SW480 (cell line): ENCODE measurements around the gene GNPTG.
A peak's percentile ranks its signal among the peaks of the same experiment; 100 is the strongest.

Source experiments
- DNase-seq: peaks from one replicate; pipeline ENCODE4 v3.0.0-alpha.2; 2016; ENCODE audit warnings: low spot score

GNPTG gene

DNA sequence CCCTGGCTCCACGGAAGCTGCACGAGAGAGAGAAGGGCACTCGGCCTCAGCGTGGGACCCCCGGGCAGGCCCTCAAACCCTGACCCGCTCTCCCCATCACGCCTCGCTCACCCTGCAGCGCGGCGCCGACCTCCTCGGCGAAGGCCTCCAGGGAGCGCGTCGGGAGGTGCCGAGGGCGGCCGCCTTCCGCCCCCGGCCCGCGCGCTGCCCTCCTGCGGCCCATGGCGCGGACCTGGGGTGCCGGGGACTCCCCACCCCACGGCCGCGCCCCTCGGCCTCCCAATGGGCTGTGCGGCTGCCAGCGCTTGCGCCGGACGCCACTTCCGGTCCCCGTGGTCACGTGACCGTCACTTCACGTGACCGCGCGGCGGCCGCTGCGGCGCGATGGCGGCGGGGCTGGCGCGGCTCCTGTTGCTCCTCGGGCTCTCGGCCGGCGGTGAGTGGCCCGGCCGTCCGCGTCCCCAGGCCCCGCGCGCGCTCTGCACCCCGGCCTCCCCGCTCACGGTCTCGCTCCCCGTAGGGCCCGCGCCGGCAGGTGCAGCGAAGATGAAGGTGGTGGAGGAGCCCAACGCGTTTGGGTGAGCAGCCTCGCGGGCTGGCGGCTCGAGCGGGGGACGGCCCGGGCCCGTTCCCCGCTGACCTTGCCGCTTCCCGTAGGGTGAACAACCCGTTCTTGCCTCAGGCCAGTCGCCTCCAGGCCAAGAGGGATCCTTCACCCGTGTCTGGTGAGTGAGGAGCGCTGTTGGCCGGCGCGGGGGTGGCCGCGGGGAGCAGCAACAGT lies at the start of gene GNPTG, which contains the start of gene TSR3:
GNPTG (plus strand) TSS at position 350 of the 781 bp plus-strand sequence; CDS start at position 385, 35 bp downstream.
TSR3 (minus strand) TSS at position 297 of the 781 bp plus-strand sequence; CDS start at position 223, 74 bp downstream.
- DNase-seq, result peak; percentile 77

DNA sequence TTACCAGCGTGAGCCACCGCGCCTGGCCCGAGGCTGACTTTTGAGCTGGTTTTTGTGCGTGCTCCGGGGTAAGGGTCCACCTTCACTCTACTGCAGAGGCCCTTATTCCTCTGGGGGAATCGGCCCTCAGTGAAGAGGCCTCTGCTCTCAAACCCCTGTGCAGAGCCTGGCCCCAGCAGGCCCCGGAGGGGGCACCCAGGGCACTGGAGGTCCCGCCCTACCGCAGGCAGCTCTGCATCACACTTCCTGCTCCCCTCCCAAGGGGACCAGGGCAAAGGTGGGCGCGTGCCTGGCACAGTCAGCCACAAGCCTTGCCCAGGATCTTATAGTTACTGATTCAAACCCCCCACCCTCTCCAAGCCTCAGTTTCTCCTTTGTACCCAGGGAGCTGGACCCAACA lies 45.9 kb upstream of the GNPTG start:
- no peak for DNase-seq

DNA sequence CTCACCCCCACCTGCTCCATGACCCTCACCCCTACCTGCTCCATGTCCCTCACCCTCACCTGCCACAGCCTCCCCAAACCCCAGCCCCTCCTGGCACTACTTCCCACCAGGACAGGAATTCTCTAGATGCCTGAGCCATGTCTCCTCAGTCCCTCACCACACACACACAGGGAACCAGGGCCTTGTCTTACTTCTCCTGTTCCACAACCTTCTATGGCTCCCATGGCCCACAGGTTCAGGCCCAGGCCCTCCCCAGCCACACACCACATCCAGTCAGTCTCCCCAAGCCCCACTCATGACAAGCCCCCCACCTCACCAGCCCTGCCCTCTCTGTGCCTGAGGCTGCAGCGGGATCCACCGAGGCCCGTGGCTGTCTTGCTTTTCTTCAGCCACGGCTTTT lies 45.4 kb upstream of the GNPTG start:
- DNase-seq, result no peak

DNA sequence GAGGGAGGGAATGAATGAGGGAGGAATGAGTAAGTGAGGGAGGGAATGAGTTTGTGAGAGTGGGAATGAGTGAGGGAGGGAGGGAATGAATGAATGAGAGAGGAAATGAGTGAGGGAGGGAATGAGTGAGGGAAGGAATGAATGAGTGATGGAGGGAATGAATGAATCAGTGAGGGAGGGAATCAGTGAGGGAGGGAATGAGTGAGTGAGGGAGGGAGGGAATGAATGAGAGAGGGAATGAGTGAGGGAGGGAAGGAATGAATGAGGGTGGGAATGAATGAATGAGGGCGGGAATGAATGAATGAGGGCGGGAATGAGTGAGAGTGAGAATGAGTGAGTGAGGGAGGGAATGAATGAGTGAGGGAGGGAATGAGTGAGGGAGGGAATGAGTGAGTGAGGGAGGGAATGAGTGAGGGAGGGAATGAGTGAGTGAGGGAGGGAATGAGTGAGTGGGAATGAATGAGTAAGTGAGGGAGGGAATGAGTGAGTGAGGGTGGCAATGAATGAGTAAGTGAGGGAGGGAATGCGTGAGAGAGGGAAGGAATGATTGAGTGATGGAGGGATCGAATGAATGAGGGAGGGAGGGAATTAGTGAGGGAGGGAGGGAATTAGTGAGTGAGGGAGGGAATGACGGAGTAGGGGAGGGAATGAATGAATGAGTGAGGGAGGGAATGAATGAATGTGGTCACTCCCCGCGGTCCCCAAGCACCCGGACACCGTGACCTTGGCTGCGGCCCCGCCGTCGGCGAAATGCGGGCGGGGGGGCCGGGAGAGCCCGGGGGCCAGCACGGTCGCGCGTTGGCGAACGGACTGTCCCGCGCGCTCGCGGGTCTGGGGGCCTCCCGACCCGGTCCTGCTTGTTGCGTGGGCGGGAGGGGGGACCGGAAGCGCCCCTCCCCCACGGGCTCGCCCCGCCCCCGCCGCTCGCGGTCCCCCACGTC lies 43.4 kb upstream of the GNPTG start:
- DNase-seq, result peak; percentile 79

DNA sequence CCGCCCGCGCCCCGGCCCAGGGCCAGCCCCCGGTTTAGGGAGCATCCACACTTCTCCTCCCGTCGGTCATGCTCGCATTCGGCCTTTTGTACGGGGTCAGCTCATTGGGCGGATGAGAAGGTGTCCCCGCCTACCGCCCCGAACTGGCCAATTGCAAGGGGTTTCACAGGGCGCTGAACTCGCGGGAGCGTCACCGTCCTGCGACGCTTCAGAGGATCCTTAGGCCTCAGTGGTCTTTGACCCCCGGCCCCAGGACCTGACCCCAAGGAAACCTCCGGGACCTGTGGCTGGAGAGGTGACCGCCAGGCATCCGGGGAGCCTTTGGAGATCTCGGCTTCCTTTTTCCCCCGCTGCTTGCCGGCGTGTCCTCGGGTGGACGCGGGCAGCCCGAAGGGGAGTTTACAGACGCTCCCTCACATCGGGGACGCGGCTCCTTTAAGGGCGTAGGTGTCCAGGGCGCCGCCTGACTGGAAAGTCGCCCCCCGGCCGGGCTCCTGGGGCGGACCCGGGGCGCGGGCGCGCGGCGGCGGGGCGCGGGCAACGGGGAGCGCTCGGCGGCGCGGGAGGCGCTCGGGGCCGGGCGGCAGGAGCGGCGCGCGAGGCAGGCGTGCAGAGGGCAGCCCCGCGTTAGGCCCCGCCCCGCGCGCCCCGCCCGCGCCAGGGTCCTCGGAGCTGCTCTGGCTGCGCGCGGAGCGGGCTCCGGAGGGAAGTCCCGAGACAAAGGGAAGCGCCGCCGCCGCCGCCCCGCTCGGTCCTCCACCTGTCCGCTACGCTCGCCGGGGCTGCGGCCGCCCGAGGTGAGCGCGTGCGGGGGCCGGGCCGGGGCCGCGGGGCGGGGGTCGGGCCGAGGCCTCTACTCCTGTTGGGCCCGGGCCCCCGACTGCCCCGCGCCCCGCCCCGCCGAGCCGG lies 42.5 kb upstream of the GNPTG start, which contains the start of gene UBE2I:
UBE2I (plus strand) TSS at position 660 of the 909 bp plus-strand sequence. CDS start 4,395 bp downstream, outside the sequence.
- peak; percentile 94 for DNase-seq

DNA sequence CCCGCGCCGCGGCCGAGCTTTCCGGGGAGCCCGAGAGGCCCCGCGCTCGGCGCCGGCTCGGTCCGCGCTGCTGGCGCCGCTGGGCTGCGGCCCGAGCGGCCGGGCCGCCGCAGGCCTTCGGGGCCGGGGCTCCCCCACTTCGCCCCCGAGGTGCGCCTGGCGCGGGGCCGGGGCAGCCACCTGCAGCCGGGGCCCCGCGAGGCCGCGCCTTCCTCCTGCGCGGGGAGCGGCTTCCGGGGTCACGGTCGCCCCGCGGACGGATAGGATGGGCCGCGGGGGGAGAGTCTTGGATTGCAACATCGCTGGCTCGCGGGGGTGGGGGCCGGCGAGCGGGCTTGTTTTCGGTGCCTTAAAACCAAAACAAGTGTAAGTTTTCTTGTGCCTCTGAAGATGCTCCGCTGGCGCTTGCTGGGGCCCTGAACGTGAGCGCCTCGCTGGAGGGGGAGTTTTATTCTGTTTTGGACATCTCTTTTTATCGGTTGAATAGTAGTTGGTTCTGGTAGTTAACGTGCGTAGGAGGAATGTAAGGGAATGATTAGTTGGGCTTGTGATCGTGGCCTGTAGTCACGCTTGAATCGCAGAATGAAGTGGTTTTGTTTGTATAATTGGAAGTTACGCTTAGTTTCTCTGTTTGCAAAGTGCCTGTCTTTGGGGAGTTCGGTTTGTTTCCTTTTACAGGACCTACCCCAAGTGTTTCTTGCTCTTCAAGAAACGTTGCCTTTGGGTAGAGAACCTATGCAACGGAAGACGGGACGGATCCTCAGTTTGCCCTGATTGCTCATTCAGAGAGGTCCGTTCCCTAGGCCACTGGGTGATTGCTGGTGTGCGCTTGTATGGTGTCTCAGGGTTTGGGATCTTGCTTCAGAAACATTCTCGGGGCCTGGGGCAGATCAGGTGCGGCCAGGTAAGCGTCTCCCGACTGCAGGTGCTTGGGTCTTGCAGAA lies 41.6 kb upstream of the GNPTG start:
- DNase-seq, result no peak

DNA sequence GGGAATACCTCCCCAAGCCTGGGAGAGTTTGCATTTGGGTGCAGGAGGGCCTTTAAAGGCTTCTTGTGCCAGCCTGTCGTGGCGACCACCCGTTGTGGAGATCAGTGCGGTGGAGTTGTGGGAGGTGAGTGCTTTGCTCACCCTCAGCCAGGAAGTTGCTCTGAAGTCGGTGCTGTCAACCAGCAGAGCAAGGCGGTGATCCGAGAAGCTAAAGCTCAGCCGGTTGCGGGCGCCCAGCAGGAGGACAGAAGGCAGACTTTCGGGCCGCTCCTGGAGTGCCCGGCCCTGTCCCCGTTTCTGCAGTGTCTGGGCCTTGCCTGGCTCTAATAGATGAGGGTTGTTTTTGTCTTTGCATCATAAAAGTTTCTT lies 40.9 kb upstream of the GNPTG start:
- no peak for DNase-seq

DNA sequence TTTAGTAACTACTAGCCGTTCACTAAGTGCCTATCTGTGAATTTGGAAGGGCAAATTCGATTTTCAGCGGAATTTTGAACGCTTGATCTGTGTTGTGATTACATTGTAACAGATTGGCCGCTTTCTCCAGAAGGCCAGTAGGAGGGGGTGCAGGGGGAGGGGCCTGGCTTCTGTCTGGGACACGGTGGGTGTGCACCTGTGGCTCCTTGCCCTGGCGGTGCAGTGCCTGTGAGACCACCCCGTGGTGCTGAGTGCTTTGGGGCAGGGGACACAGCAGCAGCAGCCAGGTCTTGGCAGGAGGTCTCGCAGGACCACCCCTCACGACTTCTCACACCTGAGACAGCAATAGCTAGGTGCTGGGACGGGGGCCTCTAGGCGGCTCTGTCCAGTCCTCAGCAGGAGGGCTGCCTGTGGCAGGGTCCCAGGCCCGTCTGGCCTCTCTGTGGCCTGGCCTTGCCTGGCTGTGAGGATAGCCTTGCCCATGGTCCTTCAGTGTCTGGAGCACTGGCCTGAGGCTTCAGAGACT lies 40.5 kb upstream of the GNPTG start:
- DNase-seq, result no peak

DNA sequence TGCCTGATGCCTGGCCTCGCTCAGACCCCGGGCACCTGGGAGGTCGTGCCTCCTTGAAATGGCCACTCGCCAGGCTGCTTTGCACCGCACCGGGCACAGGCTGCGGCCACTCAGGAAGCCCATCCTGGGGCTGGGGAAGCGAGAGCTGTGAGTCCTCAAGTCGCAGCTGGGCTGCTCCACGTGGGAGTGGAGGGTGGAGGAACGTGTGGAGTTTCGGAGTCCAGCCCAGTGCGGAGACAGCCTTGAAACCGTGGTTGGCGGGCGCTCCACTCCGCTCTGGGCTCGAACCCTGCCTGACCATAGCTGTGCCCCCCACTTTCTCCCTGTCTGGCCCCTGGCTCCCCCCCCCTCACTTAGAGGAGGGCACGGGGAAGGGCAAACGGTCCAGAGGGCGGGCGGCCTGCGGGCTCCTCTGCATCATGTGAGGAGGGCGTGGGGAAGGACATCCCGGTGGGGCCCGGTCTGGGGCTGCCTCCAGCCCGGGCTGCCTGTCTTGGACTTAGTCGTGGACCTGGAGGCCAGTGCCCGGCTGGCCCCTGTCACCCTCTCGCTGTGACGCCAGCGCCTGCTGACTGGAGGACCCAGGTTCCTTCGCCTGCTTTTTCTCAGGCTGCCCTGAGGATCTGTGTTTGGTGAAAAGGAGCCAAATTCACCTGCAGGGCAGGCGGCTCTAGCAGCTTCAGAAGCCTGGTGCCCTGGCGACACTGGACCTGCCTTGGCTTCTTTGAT lies 39.8 kb upstream of the GNPTG start:
- DNase-seq, result no peak

DNA sequence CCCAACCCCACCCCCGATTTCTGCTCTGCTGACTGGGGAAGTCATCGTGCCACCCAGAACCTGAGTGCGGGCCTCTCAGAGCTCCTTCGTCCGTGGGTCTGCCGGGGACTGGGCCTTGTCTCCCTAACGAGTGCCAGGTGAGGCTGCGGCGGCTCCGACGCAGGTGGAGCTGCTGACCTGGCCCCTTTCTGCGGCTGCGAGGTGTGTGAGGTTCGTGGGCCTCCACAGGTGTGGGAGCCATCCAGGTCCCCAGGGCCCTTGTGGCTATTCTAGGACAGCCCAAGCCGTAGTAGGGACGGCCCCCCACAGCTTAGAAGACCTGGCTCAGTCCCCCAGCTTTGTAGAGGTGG lies 39.3 kb upstream of the GNPTG start:
- DNase-seq, result no peak

DNA sequence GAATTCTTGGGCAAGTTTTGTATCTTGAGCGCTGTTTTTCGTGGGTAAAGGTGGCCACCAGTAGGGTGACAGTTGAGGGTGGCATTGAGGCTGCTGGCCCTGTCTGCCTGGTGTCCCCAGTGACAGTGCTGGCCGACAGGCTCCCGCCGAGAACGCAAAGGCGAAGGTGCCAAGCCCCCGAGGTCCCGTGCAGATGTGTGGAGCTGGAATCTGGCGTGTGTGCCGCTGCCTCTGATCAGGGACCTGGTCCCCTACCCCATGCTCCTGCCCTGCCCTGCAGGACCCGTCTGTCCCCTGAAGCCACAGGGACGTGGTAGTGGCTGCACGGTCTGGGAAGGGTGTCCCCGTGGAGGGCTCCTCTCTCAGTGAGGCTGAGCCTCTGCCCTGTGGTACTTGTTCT lies 38.8 kb upstream of the GNPTG start:
- no peak for DNase-seq

DNA sequence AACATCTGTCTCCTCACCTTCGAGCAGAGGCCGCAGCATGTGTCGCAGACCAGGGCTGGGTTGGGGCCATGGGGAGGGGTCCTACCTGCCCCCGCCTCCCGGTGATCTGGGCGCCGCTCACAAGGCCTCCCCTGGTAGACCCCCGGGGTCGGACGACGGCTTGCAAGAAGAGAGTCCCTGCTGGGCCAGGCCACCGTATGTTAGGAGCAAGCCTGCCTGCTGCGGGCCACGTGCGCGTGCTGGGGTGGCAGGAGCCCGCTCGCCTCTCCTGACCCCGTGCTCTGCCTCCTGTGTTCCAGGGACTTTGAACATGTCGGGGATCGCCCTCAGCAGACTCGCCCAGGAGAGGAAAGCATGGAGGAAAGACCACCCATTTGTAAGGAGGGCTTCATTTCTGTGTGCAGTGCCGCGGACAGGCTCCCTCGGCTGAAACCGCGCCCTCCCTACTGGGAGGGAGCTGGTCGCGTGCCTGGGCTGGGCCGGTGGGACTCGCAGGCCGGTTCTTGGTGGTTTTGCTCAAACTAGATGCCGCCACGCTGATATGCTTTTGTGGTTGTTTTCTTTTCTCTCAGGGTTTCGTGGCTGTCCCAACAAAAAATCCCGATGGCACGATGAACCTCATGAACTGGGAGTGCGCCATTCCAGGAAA lies 37.9 kb upstream of the GNPTG start:
- no peak for DNase-seq

DNA sequence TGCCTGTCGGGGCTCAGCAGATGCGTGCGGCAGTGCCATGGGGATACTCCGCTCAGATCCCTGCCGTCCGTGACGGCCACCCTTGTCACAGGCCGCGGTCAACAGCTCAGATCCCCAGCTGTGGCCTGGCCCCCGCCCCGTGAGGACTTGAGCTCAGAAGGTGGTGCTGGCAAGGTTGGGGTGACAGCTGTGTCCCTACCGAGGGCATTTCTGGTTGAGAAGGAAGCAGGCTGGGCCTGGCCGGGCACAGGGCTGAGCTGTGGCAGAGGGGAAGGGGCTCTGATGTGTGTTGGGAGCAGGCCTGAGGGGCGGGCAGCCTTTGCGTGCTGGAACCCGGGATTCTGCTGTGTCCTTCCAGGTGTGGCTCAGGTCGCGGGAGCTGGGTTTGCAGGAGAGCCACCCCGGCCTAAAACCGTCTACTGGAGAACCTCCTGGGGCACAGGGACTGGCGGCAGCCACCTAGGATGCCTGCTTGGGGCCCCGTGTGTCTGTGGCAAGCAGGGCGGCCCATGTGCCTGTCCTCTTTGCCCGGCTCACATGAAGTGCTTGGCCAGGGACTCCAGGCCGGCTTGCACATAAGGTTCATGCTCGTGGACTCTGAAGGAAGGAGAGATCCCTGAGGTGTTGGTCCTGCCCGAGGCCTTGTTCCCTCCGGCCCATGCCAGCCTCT lies 37.2 kb upstream of the GNPTG start:
- no peak for DNase-seq

DNA sequence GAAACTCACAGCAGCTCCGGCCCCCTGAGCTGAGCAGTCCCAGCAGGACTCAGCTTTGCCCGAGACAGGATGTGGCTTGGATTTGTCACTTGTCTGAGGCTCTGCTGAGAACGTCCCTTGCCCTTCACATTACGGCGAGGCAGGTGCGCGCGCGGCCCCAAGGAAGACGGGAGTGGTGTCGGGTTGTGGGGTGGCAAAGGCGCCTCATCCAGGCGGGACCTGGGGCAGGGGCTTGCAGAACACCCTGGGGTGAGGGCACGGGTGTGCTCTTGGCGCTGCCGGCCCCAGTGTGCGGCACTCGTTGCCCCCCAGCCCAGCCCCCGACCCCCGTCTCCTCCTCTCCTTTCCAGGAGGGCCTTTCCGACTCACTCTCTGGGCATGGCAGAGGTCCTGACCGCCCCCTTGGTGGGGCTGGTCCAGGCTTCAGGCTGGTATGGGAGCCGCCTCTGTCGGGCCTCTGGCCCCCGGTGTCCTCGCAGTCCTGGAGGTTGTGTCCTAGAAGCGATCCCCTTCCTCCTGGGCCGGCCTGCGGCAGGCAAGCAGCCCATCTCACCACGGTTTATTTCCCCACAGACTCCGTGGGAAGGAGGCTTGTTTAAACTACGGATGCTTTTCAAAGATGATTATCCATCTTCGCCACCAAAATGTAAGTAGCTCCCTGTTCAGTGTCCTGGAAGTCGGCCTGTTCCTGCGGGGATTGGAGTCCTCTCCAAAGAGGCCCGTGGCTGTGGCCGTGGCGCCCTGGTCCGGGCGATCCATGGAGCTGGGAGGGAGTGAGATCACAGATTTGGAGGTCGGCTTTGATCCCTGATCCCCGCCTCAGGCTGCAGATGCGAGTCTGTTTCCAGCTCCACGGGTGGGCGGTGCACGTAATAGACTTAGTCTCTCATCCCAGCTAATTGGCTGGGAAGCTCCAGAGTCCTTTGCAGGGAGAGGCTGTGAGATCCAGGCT lies 36.4 kb upstream of the GNPTG start:
- DNase-seq, result no peak

DNA sequence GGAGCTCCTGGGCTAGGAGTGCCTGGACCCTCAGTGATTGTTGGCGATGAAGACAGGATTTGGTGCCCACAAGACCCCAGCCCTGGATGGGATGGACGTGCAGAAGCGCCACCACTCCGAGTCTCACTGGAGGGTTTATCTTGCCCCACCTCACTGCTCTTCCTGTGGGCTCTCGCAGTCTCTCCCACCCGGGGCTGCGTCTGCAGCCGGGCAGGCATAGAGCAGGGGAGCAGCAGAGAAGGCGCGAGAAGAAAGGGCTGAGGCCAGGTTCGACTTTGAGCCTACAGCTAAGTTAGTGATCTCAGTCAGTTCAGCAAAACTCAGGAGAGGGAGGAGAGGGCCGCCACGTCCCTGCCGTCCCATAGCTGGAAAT lies 35.7 kb upstream of the GNPTG start:
- DNase-seq, result no peak

DNA sequence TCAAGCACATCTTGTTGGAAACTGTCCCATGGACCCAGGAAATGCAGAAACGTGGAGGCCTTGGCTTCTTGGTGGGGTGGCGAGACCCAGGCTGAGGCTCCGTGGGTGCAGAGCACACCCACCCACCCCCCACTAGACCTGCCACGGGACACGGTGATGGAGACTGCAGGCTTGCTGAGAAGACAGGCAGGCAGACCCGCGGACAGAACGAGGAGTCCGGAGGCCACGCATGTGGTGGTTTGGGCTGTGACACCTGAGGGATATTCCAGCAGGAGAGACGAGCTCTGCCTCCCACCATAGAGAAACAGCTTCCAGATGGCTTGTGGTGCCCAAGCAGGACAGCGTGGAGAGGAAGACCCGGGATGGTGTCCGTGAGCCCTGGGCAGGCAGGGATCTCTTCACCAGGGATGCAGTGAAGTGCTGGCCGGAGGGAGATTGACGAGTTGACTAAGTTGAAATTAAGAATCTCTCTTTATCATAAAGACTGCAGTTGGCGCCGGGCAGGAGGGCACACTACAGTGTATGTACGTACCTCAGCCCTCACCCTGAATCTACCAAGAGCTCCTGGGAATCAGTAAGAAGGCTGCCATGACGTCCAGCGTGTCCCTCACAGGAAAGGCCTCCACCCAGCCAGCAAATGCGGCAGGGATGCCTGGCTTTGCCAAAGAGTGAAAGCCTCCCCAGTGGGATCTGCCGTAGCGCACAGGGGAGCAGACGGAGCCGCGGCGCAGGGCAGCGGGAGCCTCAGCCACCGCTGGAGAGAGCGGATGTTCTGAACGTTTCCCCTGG lies 34.1 kb upstream of the GNPTG start:
- DNase-seq, result no peak

DNA sequence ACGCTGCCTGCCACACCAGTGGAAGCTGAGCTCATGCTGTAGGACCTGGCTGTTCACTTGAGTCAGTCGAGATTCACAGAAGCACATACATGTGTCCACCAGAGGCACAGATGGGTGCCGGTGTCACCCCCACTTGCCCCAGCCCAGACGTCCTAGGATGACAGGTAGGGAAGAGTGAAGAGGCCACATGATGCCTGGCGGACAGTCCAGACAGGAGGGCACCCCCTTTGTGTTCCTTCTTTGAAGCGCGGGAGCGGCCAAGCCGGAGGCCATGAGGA lies 33.5 kb upstream of the GNPTG start:
- DNase-seq, result no peak
